GM21390 (cell line): ENCODE results near the gene PPP2CA.
"Not testable (repeated sequence)": the region's sequence is repeated elsewhere in the genome, so short reads cannot be mapped to it uniquely, and the experiment has no call there.

Experiments used
- ATAC-seq: cut with Tn5 transposase; IDR thresholded peaks from one replicate; pipeline ENCODE4 v1.9.1; 2021; ENCODE audit not compliant: unreplicated experiment

Gene PPP2CA

GRCh38 chr5:134225780-134226440 is at the start of gene PPP2CA:
TSS of gene PPP2CA (minus strand) at chr5:134226073. CDS start at chr5:134225861, 212 bp downstream.
- peak; percentile 78 for ATAC-seq

- no peak for ATAC-seq
These were observed 47.9 kb upstream of the PPP2CA start for GRCh38 chr5:134273642-134274395.

GRCh38 chr5:134271059-134271458 is 45.2 kb upstream of the PPP2CA start:
- ATAC-seq: no peak

- ATAC-seq: no peak
These were observed 43.0 kb upstream of the PPP2CA start for GRCh38 chr5:134268919-134269318.

- no peak for ATAC-seq
These were observed 42.2 kb upstream of the PPP2CA start for GRCh38 chr5:134268019-134268601.

- ATAC-seq: no peak
These were observed 41.6 kb upstream of the PPP2CA start for GRCh38 chr5:134267366-134268018.

- no peak for ATAC-seq
These were observed 37.9 kb upstream of the PPP2CA start for GRCh38 chr5:134263801-134264200.

- not testable (repeated sequence) for ATAC-seq
These were observed 36.8 kb upstream of the PPP2CA start for GRCh38 chr5:134262629-134263028.

- no peak for ATAC-seq
These were observed 33.0 kb upstream of the PPP2CA start for GRCh38 chr5:134258896-134259295.

DNA sequence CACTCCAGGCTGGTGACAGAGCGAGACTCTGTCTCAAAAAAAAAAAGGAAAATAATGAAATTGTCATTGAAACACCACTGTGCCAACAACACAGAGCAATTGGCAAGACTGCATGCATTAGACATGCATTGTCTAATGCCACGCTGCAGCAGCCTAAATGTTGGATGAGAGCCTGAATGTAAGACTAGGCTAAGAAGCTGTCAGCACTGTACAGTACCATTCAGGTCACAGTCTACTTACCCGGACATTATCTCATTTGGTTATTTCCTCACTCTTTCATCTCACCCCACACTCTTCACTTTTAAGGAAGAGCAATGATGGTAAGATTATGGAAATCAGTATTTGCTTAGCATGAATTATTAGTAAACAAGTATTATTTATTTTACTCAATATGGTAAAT is 31.3 kb upstream of the PPP2CA start:
- ATAC-seq: no peak

DNA sequence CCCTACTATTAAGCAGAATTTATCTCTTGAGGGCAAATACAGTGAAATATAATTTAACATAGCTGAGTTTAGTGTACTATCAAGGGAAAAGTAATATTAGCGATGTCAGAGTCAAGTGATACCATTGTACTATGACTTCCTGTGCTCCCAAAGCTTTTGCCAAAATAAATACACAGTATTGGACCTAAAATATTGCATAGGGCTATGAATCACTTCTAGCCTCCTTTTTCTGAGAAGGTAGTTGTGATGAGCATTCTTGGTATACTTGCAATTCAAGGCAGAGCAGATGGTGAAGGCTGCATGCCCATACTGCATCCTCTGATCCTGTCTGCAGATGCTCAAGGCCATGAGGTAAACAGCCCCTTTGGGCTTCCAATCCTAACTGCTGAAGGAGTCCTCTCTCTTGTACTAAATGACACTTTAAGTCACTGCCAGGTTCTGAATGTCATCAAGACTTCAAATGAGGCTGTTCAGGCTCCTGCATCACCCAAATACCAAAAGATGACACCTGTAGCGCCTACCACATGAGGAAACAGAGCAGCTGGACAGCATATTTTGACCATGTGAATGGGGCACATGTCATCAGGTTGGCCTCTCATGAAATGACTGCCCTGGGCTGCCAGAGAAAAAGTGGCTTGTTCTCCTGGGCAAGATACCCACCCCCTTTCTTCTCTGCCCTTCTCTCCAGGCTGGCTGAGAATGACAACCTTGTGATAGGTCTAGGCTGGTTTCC is 29.7 kb upstream of the PPP2CA start:
- ATAC-seq: no peak

DNA sequence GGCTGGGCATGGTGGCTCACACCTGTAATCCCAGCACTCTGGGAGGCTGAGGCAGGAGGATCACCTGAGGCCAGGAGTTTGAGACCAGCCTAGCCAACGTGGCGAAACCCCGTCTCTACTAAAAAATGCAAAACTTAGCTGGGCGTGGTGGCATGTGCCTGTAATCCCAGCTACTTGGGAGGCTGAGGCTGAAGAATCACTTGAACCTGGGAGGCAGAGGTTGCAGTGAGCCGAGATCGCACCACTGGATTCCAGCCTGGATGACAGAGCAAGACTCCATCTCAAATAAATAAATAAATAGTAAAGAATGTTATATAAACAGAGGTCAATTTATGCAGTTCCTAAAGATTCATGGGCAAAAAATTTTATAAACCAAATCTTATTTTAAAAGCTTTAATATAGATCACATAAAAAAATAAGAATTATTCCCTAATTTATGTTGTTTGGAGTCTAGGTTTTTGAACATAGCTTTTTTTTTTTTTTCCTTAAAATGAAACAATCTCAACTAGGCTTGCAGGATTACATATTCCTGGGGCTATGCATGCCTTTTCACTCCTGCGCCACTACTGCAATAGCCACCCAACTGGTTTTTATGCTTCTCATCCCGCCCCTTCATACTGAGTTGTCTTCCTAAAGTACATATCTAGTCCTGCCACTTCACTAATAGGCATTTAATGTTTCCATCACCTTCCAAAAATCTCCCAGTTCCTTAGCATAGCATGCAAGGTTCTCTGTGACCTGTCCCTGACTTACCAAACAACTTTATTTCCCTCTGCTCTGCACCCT is 27.7 kb upstream of the PPP2CA start:
- ATAC-seq: not testable (repeated sequence)

- ATAC-seq: no peak
These were observed 26.8 kb upstream of the PPP2CA start for GRCh38 chr5:134252671-134253070.

DNA sequence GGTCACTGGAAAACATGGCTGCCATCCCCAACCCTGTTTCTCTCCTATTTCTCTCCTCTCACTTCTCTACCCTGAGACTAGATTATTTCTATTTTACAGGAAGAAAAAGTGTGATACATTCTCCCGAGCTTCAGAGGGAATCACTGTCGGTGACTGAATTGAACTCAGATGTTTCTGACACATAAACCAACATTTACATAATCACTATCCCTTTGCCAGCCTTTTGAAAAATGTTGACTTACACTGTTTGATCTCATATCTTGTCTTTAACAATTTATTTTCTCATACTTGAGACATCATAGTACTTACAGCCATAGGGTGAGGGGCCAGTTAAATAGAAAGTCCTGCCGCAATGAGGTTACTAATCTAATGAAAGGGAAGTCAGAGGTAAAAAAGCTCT is 25.1 kb upstream of the PPP2CA start:
- no peak for ATAC-seq

DNA sequence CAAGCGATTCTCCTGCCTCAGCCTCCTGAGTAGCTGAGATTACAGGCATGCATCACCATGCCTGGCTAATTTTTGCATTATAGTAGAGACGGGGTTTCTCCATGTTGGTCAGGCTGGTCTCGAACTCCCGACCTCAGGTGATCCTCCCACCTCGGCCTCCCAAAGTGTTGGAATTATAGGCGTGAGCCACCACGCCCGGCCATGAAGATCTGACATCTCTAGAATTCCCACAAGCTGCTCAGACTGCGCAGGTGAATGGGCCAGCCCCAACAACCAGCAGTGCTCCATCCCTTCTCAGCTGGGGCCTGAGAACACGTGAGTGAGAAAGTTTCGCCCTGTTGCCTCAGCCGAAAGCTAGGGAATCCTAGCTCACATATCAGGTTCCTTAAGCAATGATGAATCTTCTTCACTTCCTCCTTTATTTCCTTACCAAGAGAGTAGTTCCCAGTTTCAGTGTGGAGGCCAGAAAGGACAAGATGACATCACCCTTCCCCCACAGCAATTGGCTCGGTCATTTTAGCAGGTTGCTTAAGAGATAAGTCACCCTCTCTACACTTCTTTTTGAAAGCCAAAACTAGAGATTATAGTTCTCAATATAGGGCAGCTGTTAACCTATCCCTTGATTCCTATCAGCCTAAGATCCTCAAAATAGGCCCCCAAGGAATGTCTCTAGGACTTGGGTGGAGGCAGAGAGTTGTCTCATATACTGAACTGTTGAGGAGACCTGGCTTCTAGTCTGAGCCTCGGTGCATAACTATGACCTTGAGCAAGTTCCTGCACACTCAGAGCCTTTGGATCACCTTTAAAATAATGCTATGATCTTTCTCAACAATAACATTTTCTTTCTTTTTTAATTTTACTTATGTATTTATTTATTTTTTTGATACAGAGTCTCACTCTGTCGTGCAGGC is 23.9 kb upstream of the PPP2CA start:
- ATAC-seq: no peak

GRCh38 chr5:134248256-134248655 is 22.4 kb upstream of the PPP2CA start:
- ATAC-seq: no peak

DNA sequence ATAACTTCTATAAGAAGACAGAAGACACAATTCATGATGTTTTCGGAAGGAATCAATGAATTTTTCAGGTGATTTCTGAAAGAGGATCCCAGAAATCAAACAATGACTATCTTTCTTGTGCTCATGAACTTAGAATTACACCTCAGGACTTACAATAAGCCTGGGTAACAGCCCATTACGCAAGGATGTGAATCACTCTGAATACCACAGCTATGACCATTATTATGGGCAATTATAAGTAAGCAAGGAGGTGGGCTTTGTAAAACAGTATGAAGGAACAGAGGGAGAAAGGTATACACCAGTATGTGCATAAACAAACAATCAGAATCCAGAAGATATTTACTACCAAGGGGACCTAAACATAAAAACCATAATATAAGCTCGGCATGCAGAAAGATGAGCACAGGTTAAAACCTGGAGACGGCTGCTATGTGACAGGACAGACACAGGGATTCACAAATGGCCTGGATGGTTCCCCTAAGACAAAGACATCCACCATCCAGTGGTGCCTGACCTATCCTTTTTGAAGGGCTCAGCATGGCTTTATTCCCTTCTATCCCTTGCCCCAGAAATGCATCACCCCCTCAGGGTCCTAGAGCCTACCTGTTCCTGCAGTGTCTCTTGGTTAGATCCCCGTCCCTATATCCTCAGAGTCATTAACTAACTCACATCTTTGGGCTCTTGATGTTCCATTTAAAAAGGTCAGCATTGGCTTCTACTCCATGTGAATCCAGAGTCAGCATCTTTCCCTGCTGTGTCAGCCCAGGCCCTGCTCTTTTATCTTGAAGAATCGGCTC is 21.8 kb upstream of the PPP2CA start:
- no peak for ATAC-seq

GRCh38 chr5:134246771-134247427 is 21.0 kb upstream of the PPP2CA start:
- no peak for ATAC-seq
